Subcutaneous abdominal adipose tissue (tissue), 5 donors: ENCODE measurements around the gene AGFG2.

ENCODE experiments used
- H3K27ac ChIP-seq: one replicate; pipeline ENCODE4 v1.7.0; 2013; ENCODE audit warnings: low read depth, mild to moderate bottlenecking, inconsistent platforms, low read length, moderate library complexity
- H3K27me3 ChIP-seq, 5 donors: one replicate each; pipeline ENCODE4 v1.7.0; 2013; ENCODE audit warnings: low read length in 5 of 5, inconsistent platforms in 1 of 5; ENCODE audit not compliant: control insufficient read depth in 5 of 5, insufficient read depth in 4 of 5
- H3K36me3 ChIP-seq, 5 donors: one replicate each; pipeline ENCODE4 v1.7.0; 2013; ENCODE audit warnings: low read length in 5 of 5; ENCODE audit not compliant: control insufficient read depth in 5 of 5, insufficient read depth in 5 of 5
- H3K4me1 ChIP-seq, 5 donors: one replicate each; pipeline ENCODE4 v1.7.0; 2013; ENCODE audit warnings: low read length in 5 of 5, mild to moderate bottlenecking in 3 of 5, moderate library complexity in 1 of 5; ENCODE audit not compliant: control insufficient read depth in 5 of 5, insufficient read depth in 5 of 5
- H3K4me3 ChIP-seq, 5 donors: one replicate each; pipeline ENCODE4 v1.7.0; 2013; ENCODE audit warnings: low read length in 5 of 5, low read depth in 1 of 5
- H3K9ac ChIP-seq, 5 donors: one replicate each; pipeline ENCODE4 v1.7.0; 2013; ENCODE audit warnings: low read length in 5 of 5, mild to moderate bottlenecking in 4 of 5, moderate library complexity in 3 of 5
- H3K9me3 ChIP-seq, 5 donors: one replicate each; pipeline ENCODE4 v1.7.0; 2013; ENCODE audit warnings: low read length in 5 of 5; ENCODE audit not compliant: control insufficient read depth in 5 of 5
- donor health status: healthy.
- donor health status: healthy.
- donor health status: healthy.
- donor health status: healthy.
- donor health status: healthy.

The AGFG2 gene

DNA sequence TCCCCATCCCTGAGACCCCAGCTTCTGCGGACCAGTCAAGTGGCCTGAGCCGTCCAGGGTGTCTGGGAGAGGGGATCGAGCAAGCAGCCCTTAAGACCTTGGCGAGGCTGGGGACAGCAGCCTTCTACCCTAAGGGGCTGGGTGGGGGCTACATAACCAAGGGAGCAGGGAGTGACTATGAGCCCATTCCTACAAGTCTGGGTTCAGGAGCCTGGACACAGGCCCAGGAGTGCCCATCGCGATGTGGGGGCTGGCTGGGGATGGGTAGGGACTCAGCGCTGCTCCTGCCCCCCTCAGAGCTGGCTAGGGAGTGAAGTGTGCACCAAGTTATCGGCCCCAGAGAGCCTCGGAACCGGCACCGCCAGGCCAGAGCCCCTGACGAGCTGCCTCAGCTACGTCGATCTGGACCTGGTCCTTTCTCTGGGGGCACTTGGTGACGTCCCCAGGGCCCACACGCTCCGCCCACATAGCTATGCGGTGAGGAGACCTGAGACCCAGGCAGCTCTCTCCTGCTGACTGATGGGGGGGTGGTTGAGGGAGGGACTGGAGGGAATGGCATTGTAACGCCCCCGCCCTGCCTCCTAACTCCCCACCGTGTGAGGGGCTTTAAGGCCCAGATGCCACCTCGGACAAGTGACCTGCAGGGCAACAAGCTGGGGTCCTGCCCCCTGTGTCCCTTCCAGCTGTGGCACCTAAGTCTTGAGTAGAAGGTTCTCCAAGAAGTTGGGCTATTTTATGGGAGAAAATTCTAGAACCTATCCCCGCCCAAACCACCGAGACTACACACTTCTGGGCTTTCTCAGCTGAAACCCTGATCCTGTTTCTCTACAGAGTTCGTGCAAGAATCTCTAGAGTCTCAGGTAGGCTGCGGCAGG, 32.2 kb downstream of the AGFG2 start:
- Histone ChIP-seq H3K4me3 (no peak overlapping the region), H3K9me3 (no peaks in the 10 kb centered on the region), H3K27me3 (no peaks in the 10 kb centered on the region), H3K36me3 (peaks cover 0 to 32% (median 18%) of the 10 kb centered on the region in 5 donors), H3K4me1 (peaks cover 1 to 36% (median 25%) of the 10 kb centered on the region in 5 donors), H3K27ac (no peak overlapping the region), H3K9ac (no peak overlapping the region)

DNA sequence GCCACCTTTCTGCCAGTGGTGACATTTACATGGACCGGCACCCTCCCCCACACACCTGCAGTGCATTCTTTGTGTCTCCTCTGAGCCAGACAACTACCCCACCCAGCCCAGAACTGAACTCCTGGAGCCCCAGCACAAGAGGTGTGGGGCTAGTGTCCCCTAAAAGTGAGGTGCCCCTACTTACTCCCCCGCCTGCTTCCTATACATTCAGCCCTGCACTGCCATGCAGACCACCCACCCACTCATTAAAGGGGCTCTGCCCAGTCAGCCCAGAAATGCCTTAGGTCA, 32.8 kb downstream of the AGFG2 start:
- Histone ChIP-seq H3K9me3 (no peaks in the 10 kb centered on the region), H3K4me1 (peaks cover 1 to 36% (median 25%) of the 10 kb centered on the region in 5 donors), H3K27me3 (no peaks in the 10 kb centered on the region), H3K27ac (no peak overlapping the region), H3K36me3 (peaks cover 0 to 38% (median 23%) of the 10 kb centered on the region in 5 donors), H3K4me3 (no peak overlapping the region), H3K9ac (no peak overlapping the region)

DNA sequence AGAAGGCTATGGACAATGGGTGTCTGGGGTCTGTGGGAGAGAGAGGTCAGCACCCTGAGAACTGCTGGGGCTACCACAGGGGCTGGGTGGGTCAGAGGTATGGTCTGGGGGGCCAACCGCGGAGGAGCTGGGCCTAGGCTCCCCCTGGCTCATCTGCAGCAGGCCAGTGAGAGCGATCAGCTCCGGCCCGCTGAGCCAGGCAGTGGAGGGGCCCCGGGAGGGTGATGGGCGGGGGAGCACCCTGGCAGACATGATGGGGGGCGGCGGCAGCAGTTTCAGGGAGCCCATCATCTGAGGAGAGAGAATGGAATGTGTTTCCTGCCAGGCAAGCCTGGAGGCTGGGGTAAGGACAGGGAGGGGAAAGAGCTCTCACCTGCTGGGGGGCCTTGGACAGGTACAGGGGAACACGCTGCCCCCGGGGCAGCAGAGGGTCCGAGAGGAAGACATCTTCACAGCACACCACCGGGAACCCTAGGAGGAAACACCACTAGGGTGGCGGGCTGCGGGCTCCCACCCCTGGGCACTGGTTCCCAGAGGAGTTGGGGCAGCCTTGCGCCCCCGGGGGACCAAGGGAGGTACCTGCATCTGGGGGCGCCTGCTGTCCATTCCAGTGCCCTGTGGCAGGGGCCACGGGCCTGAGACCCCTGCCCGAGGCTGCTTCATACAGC, 33.4 kb downstream of the AGFG2 start:
- H3K9ac ChIP-seq = no peak overlapping the region
- H3K4me1 ChIP-seq = peaks cover 1 to 35% (median 25%) of the 10 kb centered on the region in 5 donors
- H3K4me3 ChIP-seq = no peak overlapping the region
- no peaks in the 10 kb centered on the region for H3K9me3 ChIP-seq
- H3K36me3 ChIP-seq = peaks cover 0 to 44% (median 29%) of the 10 kb centered on the region in 5 donors
- no peaks in the 10 kb centered on the region for H3K27me3 ChIP-seq
- no peak overlapping the region for H3K27ac ChIP-seq

DNA sequence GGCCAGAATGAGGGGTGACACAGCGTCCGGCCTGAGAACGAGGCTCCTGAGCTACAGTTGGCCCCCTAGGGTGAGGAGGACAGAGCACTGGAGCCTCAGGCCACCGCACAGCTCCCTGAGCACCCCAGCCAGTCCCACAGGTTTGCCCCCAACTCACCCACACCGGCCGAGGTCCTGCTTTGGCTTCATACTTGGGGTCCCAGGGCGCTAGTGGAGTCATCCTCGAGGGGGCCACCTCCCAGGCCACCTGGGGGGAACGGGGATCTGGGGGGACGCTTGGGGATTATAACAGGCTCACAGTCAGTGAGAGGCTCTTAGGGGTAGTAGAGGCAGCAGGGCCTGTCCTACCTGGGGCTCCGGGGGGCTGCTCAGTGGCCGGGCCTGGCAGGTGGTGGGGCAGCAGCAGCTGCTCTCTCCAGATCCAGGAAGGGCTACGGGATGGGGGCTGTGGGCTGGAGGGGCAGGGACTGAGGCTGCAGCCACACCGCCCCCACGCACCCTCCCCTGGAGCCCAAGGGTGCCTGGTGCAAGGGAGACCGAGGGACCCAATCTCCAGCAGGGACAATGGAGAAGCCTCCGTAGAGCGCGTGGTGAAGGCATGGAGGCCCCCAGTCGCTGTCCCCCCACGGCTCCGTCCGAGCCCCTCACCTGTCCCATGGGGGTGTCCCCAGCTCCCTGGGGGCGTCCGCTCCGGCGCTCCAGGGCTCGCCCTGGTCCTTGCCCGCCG, 34.1 kb downstream of the AGFG2 start:
- peaks cover 1 to 30% (median 22%) of the 10 kb centered on the region in 5 donors for H3K4me1 ChIP-seq
- H3K9ac ChIP-seq = no peak overlapping the region
- no peak overlapping the region for H3K27ac ChIP-seq
- H3K27me3 ChIP-seq = no peaks in the 10 kb centered on the region
- no peaks in the 10 kb centered on the region for H3K9me3 ChIP-seq
- H3K36me3 ChIP-seq = peaks cover 0 to 51% (median 36%) of the 10 kb centered on the region in 5 donors
- H3K4me3 ChIP-seq = no peak overlapping the region

DNA sequence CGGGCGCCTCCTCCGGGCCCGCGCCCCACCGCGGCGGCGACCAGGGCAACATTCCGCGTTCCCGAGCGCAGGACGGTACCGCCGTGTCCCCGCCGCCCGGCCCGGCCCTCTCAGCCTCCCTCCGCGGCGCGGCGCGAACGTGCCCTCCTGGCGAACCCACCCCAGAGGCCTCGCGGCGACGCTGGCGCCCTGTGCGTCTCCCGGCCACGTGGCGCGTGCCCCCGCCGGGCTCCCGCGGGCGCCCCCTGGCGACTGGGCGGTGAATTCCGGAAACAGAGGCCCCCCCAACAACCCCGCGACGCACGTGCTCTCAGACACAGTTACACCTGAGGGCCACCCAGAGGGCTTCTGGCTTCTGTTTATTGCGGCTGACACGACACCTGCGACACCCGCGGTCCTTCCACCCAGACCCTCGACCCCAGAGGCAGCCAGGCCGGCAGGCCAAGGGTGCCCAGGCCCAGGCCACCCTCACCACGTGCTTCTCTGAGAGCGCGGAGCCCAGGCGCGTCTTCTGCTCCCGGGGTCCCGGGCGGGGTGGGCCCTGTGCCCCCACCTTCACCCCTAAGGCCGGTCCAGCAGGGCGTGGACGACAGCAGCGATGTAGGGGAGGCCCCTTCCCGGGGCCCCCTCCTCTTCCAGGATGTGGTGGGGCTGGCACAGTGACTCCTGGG, 34.8 kb downstream of the AGFG2 start, which contains the start of gene SAP25:
SAP25 (minus strand) TSS at position 210 of the 671 bp plus-strand sequence; CDS start at position 52, 158 bp downstream.
- Histone ChIP-seq H3K4me1 (peaks cover 1 to 23% (median 17%) of the 10 kb centered on the region in 5 donors), H3K9ac (no peak within 1 kb of the TSS), H3K4me3 (no peak within 1 kb of the TSS), H3K9me3 (no peaks in the 10 kb centered on the region), H3K27me3 (no peaks in the 10 kb centered on the region), H3K27ac (no peak within 1 kb of the TSS), H3K36me3 (peaks cover 0 to 58% (median 43%) of the 10 kb centered on the region in 5 donors)

DNA sequence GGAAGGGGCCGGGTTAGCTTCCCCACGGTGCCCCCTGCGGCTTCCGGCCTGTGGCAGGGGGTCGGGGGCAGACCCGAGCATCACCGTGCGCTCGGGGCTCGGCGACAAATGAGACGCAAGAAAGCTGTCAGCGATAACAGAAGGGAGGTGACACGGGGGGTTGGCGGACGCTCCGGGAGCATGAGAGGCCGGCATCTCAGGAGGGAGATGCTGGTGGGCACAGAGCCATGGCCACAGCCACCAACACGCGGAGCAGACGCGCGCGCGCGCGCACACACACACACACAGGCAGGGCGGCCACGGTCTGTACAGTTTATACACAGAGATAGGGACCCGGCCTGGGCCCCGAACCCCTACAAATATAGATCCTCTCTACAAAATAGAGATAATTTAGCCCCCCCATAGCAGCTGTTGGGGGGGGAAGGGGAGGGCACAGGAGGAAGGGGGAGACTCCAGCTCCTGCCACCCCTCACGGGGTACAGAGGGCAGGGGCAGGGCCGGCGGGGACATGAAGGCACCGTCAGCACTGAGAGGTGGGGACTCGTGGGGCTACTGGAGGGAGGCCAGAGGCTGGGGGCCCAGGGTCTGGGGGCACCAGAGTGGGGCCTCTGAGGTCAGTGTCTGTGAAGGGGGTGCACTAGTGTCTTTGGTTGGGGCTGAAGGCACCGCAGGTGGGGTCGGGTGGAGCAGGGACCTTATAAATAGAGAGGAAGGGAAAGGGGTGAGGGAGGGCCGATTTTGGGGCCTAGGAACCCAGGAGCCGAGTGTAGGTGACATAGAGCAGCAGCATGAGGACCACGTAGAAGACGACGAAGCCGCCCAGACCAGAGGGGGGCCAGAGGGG, 35.6 kb downstream of the AGFG2 start:
- Histone ChIP-seq H3K4me1 (peaks cover 1 to 15% (median 10%) of the 10 kb centered on the region in 5 donors), H3K9me3 (no peaks in the 10 kb centered on the region), H3K9ac (no peak overlapping the region), H3K27me3 (no peaks in the 10 kb centered on the region), H3K36me3 (peaks cover 0 to 65% (median 48%) of the 10 kb centered on the region in 5 donors), H3K4me3 (no peak overlapping the region), H3K27ac (no peak overlapping the region)

DNA sequence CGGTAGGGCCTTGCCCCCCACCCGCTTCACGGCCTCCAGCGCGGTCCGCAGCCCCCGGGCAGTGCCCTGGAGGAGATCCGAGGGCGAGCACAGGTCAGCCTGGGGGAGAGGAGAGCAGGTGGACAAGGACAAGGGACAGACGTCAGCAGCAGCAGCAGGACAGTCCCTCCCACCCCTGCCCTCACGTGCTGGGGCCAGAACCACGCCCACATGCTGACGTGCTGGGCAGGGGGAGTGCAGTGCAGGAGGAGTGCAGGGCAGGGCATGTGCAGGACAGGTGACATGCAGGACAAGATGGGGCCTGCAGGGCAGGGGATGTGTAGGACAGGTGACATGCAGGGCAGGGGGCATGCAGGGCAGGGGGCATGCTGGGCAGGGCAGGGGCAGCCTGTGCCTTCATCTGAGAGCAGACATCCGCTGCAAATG, 36.2 kb downstream of the AGFG2 start:
- peaks cover 1 to 9% (median 3%) of the 10 kb centered on the region in 5 donors for H3K4me1 ChIP-seq
- H3K9me3 ChIP-seq = no peaks in the 10 kb centered on the region
- H3K27me3 ChIP-seq = no peaks in the 10 kb centered on the region
- peaks cover 0 to 71% (median 54%) of the 10 kb centered on the region in 5 donors for H3K36me3 ChIP-seq
- H3K9ac ChIP-seq = no peak overlapping the region
- no peak overlapping the region for H3K27ac ChIP-seq
- H3K4me3 ChIP-seq = no peak overlapping the region

DNA sequence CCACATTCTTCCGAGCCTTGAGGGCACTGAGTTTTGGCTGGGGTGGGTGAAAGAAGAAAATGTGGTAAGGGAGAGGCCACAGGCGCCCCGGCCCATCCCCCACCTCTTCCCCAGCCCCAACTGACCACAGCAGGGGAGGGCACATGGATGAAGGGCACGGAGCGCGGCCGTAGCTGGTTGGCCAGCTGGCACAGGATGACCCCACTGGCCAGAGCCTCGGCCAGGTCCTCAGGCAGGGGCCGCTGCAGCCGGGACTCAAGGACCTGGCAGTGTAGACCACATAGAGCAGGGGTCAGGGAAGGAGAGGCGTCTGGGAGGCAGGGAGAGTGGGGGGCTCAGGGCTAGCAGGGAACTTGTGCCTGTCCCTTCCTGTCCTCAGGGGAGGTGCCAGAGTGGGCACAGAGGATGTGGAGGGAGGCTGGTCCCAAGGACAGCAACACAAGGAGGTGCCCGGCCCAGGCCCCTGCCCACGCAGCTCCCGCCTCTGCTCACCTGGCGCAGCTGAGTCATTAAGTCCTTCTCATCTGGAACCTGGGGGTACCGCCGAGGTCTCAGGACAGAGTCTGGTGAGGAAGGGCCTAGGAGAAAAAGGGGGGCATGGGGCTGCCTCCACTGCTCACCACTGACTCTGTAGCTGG, 36.9 kb downstream of the AGFG2 start:
- H3K4me3 ChIP-seq = no peak overlapping the region
- peaks cover 0 to 3% (median under 1%) of the 10 kb centered on the region in 5 donors for H3K4me1 ChIP-seq
- no peak overlapping the region for H3K9ac ChIP-seq
- H3K27ac ChIP-seq = no peak overlapping the region
- H3K27me3 ChIP-seq = no peaks in the 10 kb centered on the region
- peaks cover 0 to 77% (median 61%) of the 10 kb centered on the region in 5 donors for H3K36me3 ChIP-seq
- H3K9me3 ChIP-seq = no peaks in the 10 kb centered on the region
